KOPT-K1 (cell line): ENCODE results near the gene GPC1.

Source experiments
- H3K27ac ChIP-seq: fragments of 200-600 bp; sonication (generic); 2 replicates; pipeline ENCODE4 v1.5.1; 2016; ENCODE audit warnings: antibody characterized with exemption, mild to moderate bottlenecking, low read depth, low read length; ENCODE audit not compliant: poor library complexity, severe bottlenecking
- H3K36me3 ChIP-seq: fragments of 200-600 bp; sonication (generic); 2 replicates; pipeline ENCODE4 v1.5.1; 2017; ENCODE audit warnings: antibody characterized with exemption, mild to moderate bottlenecking, low read length, moderate library complexity; ENCODE audit not compliant: insufficient read depth
- H3K9me3 ChIP-seq: fragments of 200-600 bp; sonication (generic); 2 replicates; pipeline ENCODE4 v1.5.1; 2017; ENCODE audit warnings: antibody characterized with exemption, low read length, mild to moderate bottlenecking; ENCODE audit not compliant: insufficient read depth, poor library complexity, severe bottlenecking

The GPC1 gene

GRCh38 chr2:240438810-240439697 lies 3.6 kb downstream of the GPC1 start:
- no peak overlapping the region for H3K27ac ChIP-seq
- no peaks in the 10 kb centered on the region for H3K9me3 ChIP-seq
- no peaks in the 10 kb centered on the region for H3K36me3 ChIP-seq

- H3K36me3 ChIP-seq = no peaks in the 10 kb centered on the region
- no peaks in the 10 kb centered on the region for H3K9me3 ChIP-seq
- no peak overlapping the region for H3K27ac ChIP-seq
Observed at GRCh38 chr2:240439698-240440151, 4.3 kb downstream of the GPC1 start.

GRCh38 chr2:240440251-240440650 lies 4.8 kb downstream of the GPC1 start:
- Histone ChIP-seq H3K27ac (no peak overlapping the region), H3K9me3 (no peaks in the 10 kb centered on the region), H3K36me3 (no peaks in the 10 kb centered on the region)

- Histone ChIP-seq H3K27ac (no peak overlapping the region), H3K36me3 (no peaks in the 10 kb centered on the region), H3K9me3 (no peaks in the 10 kb centered on the region)
Observed at GRCh38 chr2:240440704-240441320, 5.3 kb downstream of the GPC1 start.

GRCh38 chr2:240441326-240441992 lies 6.0 kb downstream of the GPC1 start:
- Histone ChIP-seq H3K27ac (no peak overlapping the region), H3K9me3 (no peaks in the 10 kb centered on the region), H3K36me3 (no peaks in the 10 kb centered on the region)

- Histone ChIP-seq H3K27ac (no peak overlapping the region), H3K9me3 (no peaks in the 10 kb centered on the region), H3K36me3 (no peaks in the 10 kb centered on the region)
Observed at GRCh38 chr2:240441993-240442411, 6.5 kb downstream of the GPC1 start.

- Histone ChIP-seq H3K9me3 (no peaks in the 10 kb centered on the region), H3K27ac (no peak overlapping the region), H3K36me3 (no peaks in the 10 kb centered on the region)
Observed at GRCh38 chr2:240442891-240443715, 7.6 kb downstream of the GPC1 start.

- Histone ChIP-seq H3K36me3 (no peaks in the 10 kb centered on the region), H3K9me3 (no peaks in the 10 kb centered on the region), H3K27ac (no peak overlapping the region)
Observed at GRCh38 chr2:240443891-240444301, 8.4 kb downstream of the GPC1 start.

- no peaks in the 10 kb centered on the region for H3K9me3 ChIP-seq
- no peaks in the 10 kb centered on the region for H3K36me3 ChIP-seq
- H3K27ac ChIP-seq = no peak overlapping the region
Observed at GRCh38 chr2:240444464-240444863, 9.0 kb downstream of the GPC1 start.

- H3K36me3 ChIP-seq = no peaks in the 10 kb centered on the region
- no peaks in the 10 kb centered on the region for H3K9me3 ChIP-seq
- H3K27ac ChIP-seq = no peak overlapping the region
Observed at GRCh38 chr2:240445961-240446663, 10.6 kb downstream of the GPC1 start.

GRCh38 chr2:240446664-240447175 lies 11.3 kb downstream of the GPC1 start:
- H3K27ac ChIP-seq = no peak overlapping the region
- H3K36me3 ChIP-seq = no peaks in the 10 kb centered on the region
- H3K9me3 ChIP-seq = no peaks in the 10 kb centered on the region

GRCh38 chr2:240447331-240447730 lies 11.9 kb downstream of the GPC1 start:
- Histone ChIP-seq H3K36me3 (no peaks in the 10 kb centered on the region), H3K27ac (no peak overlapping the region), H3K9me3 (no peaks in the 10 kb centered on the region)

- Histone ChIP-seq H3K27ac (no peak overlapping the region), H3K9me3 (no peaks in the 10 kb centered on the region), H3K36me3 (no peaks in the 10 kb centered on the region)
Observed at GRCh38 chr2:240447934-240448333, 12.5 kb downstream of the GPC1 start.
